Smooth muscle cell (in vitro differentiated cells): ENCODE results near the gene HHIP. TPM values are rescaled to one million over a fixed set of nuclear protein-coding genes. Genes with fewer than 3 reads are reported as not detected.

Experiments used
- DNase-seq: peaks from one replicate; lab custom pipeline; 2025; ENCODE audit not compliant: unreplicated experiment; lab: John Stamatoyannopoulos, UW
- H2AFZ ChIP-seq: fragments of 200-600 bp; sonication (generic); 2 replicates; pipeline ENCODE4 v1.6.0; 2016; ENCODE audit warnings: antibody characterized with exemption, low read depth, mild to moderate bottlenecking
- H3F3A ChIP-seq: fragments of 200-600 bp; sonication (generic); 2 replicates; pipeline ENCODE4 v1.6.0; 2017; ENCODE audit warnings: antibody characterized with exemption, low read depth
- H3K27ac ChIP-seq: fragments of 200-600 bp; sonication (generic); 2 replicates; pipeline ENCODE4 v1.5.1; 2016; ENCODE audit warnings: low read depth, mild to moderate bottlenecking
- H3K27me3 ChIP-seq: fragments of 200-600 bp; sonication (generic); 2 replicates; pipeline ENCODE4 v1.6.1; 2016; ENCODE audit warnings: low read depth, mild to moderate bottlenecking
- H3K36me3 ChIP-seq: fragments of 200-600 bp; sonication (generic); 2 replicates; pipeline ENCODE4 v1.5.1; 2016; ENCODE audit warnings: low read depth
- H3K4me1 ChIP-seq: fragments of 200-600 bp; sonication (generic); 2 replicates; pipeline ENCODE4 v1.5.1; 2016; ENCODE audit warnings: low read depth
- H3K4me2 ChIP-seq: fragments of 200-600 bp; sonication (generic); 2 replicates; pipeline ENCODE4 v1.6.0; 2016; ENCODE audit warnings: mild to moderate bottlenecking
- H3K4me3 ChIP-seq: fragments of 200-600 bp; sonication (generic); 2 replicates; pipeline ENCODE4 v1.5.1; 2016; ENCODE audit warnings: mild to moderate bottlenecking
- H3K79me2 ChIP-seq: fragments of 200-600 bp; sonication (generic); 2 replicates; pipeline ENCODE4 v1.6.0; 2016; ENCODE audit warnings: low read depth, mild to moderate bottlenecking
- H3K9ac ChIP-seq: fragments of 200-600 bp; sonication (generic); 2 replicates; pipeline ENCODE4 v1.6.0; 2016; ENCODE audit warnings: low read depth
- H3K9me3 ChIP-seq: fragments of 200-600 bp; sonication (generic); replicated peaks from 2 replicates; pipeline ENCODE4 v1.5.1; 2016; ENCODE audit warnings: low read depth
- H4K20me1 ChIP-seq: fragments of 200-600 bp; sonication (generic); 2 replicates; pipeline ENCODE4 v1.6.0; 2016; ENCODE audit warnings: low read depth
- CTCF ChIP-seq: fragments of 200-600 bp; sonication (generic); IDR thresholded peaks from 2 replicates; pipeline ENCODE4 v1.5.1; 2017; ENCODE audit warnings: borderline replicate concordance, mild to moderate bottlenecking, antibody characterized with exemption; ENCODE audit not compliant: insufficient read depth, poor library complexity, severe bottlenecking
- WGBS: methylation state at CpG from one replicate; pipeline ENCODE4 v1.1.7; 2016; ENCODE audit warnings: low lambda C conversion rate; 5-methylcytosine and 5-hydroxymethylcytosine counted together
- polyA plus RNA-seq: library from polyadenylated mRNA; unstranded; fragments of >200 nt; fragmentation: Nextera tagmentation; extraction: Ambion mirVana; gene quantifications from 2 replicates; pipeline ENCODE4 v1.2.1, GENCODE V29; 2016
- total RNA-seq: library from RNA; depleted of rRNA; stranded (reverse); fragments of >200 nt; gene quantifications from 2 replicates; pipeline ENCODE4 v1.2.3, GENCODE V29; 2014

Gene HHIP
- total and polyA plus RNA-seq, 2 experiments from 2014 or later: 0.67 to 0.96 TPM

- no peak overlapping the region for H2AFZ ChIP-seq
- H4K20me1 ChIP-seq: no peaks in the 10 kb centered on the region
- no peak for DNase-seq
- H3K4me2 ChIP-seq: no peak overlapping the region
- H3K9me3 ChIP-seq: no peaks in the 10 kb centered on the region
- no peak overlapping the region for H3K9ac ChIP-seq
- no peaks in the 10 kb centered on the region for H3K36me3 ChIP-seq
- peaks cover 10% of the 10 kb centered on the region for H3F3A ChIP-seq
- no peaks in the 10 kb centered on the region for H3K79me2 ChIP-seq
- 91% methylated on average over 5 of the region's 5 CpGs for WGBS
- H3K4me1 ChIP-seq: no peaks in the 10 kb centered on the region
- H3K27me3 ChIP-seq: no peaks in the 10 kb centered on the region
- no peak overlapping the region for H3K27ac ChIP-seq
- H3K4me3 ChIP-seq: no peak overlapping the region
- TF ChIP-seq CTCF: no peak
Measured at GRCh38 chr4:144670776-144671175, 24.8 kb downstream of the HHIP start.

DNA sequence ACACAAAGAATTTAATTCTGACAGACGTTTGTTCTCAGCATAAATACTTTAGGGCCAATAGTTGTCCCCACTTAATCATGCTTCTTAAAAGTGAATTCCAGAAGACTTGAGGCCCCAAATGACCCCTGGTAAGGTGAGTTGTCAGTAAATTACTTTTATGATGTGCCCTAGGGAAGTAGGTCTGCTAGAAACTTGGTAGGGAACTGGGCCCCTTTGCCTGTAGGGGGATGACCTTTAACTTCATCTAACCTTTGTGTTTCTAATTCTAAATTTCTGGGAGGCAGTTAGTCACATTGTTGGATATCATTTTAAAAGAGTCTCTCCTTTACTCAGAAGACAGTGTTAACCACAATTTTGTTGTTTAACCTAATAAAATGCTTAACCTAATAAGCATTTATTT, 28.8 kb downstream of the HHIP start:
- Histone ChIP-seq H3K9me3 (no peaks in the 10 kb centered on the region), H3K4me2 (no peak overlapping the region), H3F3A (no peaks in the 10 kb centered on the region), H3K4me3 (no peak overlapping the region), H3K4me1 (no peaks in the 10 kb centered on the region), H3K27ac (no peak overlapping the region), H3K9ac (no peak overlapping the region), H2AFZ (no peak overlapping the region), H3K36me3 (no peaks in the 10 kb centered on the region), H3K79me2 (no peaks in the 10 kb centered on the region), H4K20me1 (no peaks in the 10 kb centered on the region), H3K27me3 (no peaks in the 10 kb centered on the region)
- TF ChIP-seq CTCF: no peak
- WGBS: 59% methylated on average over 1 of the region's 1 CpG
- no peak for DNase-seq

GRCh38 chr4:144681806-144682205, 35.9 kb downstream of the HHIP start:
- H3K4me3 ChIP-seq: no peak overlapping the region
- H3K27ac ChIP-seq: no peak overlapping the region
- no peak for TF ChIP-seq CTCF
- no peaks in the 10 kb centered on the region for H3K79me2 ChIP-seq
- no peak overlapping the region for H2AFZ ChIP-seq
- H3K9me3 ChIP-seq: no peaks in the 10 kb centered on the region
- H3K36me3 ChIP-seq: no peaks in the 10 kb centered on the region
- H3K4me1 ChIP-seq: no peaks in the 10 kb centered on the region
- no peak overlapping the region for H3K4me2 ChIP-seq
- no peaks in the 10 kb centered on the region for H4K20me1 ChIP-seq
- WGBS: 87% methylated on average over 3 of the region's 3 CpGs
- no peak overlapping the region for H3K9ac ChIP-seq
- no peaks in the 10 kb centered on the region for H3F3A ChIP-seq
- no peaks in the 10 kb centered on the region for H3K27me3 ChIP-seq
- DNase-seq: no peak

DNA sequence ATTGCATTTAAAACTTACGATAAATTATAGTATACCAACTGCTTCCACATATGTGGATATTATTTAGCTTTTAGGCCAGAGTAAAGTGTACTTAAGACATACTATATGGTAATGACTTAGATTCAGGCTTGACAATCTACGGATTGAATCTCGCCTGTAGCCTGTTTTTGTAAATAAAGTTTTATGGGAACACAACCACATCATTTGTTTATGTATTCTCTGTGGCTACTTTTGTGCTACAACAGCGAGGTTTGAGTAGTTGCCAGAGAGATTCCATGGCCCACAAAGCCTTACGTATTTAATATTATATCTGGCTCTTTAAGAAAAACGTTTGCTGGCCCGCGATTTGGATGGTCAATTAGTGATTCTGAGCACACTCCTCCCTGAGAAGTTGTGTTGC, 37.6 kb downstream of the HHIP start:
- no peaks in the 10 kb centered on the region for H3K79me2 ChIP-seq
- H3K36me3 ChIP-seq: no peaks in the 10 kb centered on the region
- H3K4me1 ChIP-seq: no peaks in the 10 kb centered on the region
- H3K27me3 ChIP-seq: no peaks in the 10 kb centered on the region
- no peak for TF ChIP-seq CTCF
- no peaks in the 10 kb centered on the region for H4K20me1 ChIP-seq
- H3F3A ChIP-seq: no peaks in the 10 kb centered on the region
- no peak overlapping the region for H3K27ac ChIP-seq
- no peak overlapping the region for H3K4me2 ChIP-seq
- no peak overlapping the region for H3K9ac ChIP-seq
- H2AFZ ChIP-seq: no peak overlapping the region
- no peak overlapping the region for H3K4me3 ChIP-seq
- H3K9me3 ChIP-seq: no peaks in the 10 kb centered on the region
- 92% methylated on average over 8 of the region's 8 CpGs for WGBS
- DNase-seq: no peak
